Measurements from ENCODE around the gene TFPI.
"Not testable (repeated sequence)": the region's sequence is repeated elsewhere in the genome, so short reads cannot be mapped to it uniquely, and the experiment has no call there.

TFPI gene

DNA sequence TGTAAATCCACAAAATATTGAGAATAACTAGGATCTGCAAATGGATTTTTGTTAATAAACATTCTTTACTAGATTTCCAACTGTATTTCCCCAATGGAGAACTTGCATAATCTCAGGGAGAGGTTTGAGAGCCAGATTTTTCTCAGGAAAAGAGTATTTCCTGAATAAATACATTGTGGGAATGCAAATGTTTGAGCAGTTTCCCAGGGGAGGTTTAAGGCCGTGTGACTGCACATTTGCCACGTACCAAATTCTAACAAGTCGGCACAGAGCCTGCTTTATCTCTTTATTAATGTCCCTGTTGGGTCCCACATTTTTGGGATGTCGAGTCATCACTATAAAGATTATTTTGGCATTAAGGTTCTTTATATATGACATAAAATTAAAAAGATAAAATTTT is 27.0 kb downstream of the TFPI start:
- DNase-seq: no peak

DNA sequence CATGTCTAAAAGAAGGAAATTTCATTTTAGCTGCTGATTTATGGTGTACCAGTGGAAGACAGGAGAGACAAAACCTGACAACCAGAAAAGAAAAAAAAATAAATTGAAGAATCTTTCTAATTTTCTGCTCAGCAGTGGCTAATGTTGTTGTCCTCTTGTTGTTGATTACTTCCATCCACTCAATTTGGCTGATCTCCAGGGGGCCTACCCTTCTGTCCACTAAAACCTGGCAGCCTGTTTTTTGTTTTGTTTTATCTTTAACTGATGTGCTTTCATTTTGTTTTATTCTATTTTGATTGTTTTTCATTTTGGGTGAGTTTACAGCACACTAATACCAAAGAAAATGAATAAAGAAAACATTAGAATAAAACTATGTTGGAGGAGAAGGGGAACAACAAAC is 27.4 kb downstream of the TFPI start:
- no peak for DNase-seq

DNA sequence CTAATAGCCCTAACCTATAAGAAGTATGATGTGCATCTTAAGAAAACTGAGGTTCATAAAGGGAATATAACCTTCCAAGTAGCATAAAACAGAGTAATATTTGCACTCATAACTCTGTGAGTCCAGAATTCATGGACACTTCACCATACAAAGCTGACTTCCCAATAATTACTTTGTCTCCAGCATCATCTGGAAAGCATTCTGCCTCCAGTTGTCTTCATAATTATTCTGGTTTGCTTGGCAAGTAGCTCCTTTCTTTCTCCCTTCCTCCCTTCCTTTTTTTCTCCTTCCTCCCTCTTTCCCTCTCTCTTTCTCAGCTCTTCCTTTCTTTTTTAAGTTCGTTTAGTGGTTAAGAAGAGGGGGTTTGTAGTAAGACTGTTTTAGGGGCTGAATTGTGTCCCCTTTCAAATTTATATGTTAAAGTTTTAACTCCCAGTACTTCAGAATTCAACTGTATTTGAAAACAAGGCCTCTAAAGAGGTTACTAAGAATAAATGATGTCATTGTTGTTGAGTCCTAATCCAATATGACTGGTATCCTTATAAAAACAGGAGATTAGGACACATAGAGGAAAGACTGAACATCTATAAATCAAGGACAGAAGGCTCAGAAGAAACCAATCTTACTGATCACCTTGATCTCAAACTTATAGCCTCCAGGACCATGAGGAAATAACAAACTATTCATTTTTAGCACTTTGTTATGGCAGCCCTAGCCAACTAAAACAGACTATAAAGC is 28.9 kb downstream of the TFPI start:
- DNase-seq: no peak

DNA sequence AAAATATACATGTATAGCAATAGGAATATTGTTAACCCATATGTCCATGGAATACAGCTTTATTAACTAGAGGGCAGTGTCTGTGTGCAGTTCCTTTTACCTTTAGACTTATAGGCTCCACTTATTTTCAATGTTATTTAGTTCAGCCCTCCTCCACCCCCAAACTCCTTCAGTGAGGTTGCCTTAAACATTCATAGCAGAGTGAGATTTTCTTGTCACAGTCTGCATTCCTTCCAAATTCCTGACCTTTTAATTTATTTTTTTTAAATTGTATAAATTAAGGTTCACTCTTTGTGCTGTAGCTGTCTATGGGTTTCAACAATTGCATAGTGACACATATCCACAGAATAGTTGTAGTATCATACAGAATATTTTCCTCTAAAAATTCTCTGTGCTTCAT is 30.9 kb downstream of the TFPI start:
- DNase-seq: no peak

DNA sequence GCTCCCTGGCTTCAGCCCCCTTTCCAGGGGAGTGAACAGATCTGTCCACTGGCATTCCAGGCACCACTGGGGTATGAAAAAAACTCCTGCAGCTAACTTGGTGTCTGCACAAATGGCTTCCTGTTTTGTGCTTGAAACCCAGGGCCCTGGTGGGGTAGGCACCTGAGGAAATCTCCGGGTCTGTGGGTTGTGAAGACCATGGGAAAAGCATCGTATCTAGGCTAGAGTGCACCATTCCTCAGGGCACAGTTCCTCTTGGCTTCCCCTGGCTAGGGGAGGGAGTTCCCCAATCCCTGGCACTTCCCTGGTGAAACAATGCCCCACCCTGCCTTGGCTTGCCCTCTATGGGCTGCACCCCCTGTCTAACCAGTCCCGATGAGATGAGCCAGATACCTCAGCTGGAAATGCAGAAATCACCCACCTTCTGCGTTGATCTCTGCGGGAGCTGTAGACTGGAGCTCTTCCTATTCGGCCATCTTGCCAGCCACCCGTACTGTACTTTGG is 34.1 kb downstream of the TFPI start:
- no peak for DNase-seq

DNA sequence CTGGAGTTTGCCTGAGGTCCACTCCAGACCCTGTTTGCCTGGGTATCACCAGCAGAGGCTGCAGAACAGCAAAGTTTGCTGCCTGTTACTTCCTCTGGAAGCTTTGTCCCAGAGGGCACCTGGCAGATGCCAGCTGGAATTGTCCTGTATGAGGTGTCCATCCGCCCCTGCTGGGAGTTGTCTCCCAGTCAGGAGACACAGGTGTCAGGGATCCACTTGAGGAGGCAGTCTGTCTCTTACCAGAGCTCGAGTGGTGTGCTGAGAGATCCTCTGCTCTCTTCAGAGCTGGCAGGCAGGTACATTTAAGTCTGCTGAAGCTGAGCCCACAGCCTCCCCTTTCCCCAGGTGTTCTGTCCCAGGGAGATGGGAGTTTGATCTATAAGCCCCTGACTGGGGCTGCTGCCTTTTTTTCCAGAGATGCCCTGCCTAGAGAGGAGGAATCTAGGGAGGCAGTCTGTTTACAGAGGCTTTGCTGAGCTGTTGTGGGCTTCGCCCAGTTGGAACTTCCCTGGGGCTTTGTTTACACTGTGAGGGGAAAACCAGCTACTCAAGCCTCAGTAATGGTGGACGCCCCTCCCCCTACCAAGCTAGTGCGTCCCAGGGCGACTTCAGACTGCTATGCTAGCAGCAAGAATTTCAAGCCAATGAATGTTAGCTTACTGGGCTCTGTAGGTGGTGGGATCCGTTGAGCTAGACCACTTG is 34.7 kb downstream of the TFPI start:
- no peak for DNase-seq

DNA sequence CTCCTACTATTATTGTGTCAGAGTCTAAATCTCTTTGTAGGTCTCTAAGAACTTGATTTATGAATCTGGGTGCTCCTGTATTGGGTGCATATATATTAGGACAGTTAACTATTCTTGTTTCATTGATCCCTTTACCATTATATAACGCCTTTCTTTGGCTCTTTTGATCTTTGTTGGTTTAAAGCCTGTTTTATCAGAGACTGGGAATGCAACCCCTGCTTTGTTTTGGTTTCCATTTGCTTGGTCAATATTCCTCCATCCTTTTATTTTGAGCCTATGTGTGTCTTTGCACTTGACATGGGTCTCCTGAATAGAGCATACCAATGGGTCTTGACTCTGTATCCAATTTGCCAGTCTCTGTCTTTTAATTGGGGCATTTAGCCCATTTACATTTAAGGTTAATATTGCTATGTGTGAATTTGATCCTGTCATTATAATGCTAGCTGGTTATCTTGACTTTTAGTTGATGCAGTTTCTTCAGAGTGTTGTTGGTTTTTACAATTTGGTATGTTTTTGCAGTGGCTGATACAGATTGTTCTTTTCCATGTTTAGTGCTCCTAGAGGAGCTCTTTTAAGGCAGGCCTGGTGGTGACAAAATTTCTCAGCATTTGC is 36.4 kb downstream of the TFPI start:
- DNase-seq: not testable (repeated sequence)

DNA sequence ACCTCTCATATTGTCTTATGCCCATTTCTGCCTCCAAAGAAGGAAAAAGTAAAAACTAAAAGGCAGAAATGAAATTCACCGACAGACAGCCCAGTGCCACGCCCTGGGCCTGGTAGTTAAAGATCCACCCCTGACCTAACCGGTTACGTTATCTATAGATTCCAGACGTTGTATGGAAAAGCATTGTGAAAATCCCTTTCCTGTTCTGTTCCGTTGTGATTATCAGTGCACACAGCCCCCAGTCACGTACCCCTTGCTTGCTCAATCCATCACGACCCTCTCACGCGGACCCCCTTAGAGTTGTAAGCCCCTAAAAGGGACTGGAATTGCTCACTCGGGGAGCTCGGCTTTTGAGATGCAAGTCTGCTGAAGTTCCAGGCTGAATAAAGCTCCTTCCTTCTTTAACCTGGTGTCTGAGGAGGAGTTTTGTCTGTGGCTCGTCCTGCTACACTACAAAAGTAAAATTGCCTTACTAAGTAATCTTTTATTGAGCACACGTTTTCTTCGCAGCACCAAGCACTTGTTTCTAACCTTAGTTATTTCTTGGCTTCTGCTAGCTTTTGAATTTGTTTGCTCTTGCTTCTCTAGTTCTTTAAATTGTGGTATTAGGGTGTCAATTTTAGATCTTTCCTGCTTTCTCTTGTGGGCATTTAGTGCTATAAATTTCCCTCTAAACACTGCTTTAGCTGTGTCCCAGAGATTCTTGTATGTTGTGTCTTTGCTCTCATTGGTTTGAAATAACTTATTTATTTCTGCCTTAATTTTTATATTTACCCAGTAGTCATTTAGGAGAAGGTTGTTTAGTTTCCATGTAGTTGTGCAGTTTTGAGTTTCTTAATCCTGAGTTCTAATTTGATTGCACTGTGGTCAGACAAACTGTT is 37.4 kb downstream of the TFPI start:
- DNase-seq: not testable (repeated sequence)

DNA sequence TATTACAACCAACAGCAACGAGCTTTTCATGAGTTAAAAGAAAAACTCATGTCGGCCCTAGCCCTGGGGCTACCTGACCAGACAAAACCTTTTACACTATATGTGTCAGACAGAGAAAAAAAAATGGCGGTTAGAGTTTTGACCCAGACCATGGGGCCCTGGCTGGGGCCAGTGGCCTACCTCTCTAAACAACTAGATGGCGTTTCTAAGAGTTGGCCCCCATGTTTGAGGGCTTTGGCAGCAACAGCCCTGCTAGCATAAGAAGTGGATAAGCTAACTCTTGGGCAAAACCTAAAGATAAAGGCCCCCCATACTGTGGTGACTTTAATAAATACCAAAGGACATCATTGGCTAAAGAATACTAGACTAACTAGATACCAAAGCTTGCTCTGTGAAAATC is 39.3 kb downstream of the TFPI start:
- no peak for DNase-seq

DNA sequence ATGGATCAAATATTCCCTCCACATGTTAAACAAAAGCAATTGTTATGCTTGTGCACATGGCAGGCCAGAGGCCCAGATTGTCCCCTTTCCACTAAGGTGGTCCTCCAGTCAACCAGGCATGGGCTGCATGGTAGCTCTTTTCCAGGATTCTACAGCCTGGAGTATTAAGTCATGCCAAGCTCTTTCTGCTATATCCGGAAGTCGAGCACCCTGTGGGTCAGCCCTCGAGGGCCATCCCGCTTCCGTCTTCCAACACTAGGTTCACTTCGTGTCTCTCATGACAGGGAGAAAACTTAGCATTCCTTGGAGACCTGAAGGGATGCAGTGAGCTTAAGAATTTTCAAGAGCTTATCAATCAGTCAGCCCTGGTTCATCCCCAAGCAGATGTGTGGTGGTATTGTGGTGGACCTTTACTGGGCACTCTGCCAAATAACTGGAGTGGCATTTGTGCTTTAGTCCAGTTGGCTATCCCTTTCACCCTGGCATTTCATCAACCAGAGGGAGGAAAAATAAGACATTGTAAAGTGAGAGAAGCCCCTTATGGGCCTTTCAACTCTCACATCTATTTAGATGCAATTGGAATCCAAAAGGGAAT is 39.9 kb downstream of the TFPI start:
- DNase-seq: not testable (repeated sequence)

DNA sequence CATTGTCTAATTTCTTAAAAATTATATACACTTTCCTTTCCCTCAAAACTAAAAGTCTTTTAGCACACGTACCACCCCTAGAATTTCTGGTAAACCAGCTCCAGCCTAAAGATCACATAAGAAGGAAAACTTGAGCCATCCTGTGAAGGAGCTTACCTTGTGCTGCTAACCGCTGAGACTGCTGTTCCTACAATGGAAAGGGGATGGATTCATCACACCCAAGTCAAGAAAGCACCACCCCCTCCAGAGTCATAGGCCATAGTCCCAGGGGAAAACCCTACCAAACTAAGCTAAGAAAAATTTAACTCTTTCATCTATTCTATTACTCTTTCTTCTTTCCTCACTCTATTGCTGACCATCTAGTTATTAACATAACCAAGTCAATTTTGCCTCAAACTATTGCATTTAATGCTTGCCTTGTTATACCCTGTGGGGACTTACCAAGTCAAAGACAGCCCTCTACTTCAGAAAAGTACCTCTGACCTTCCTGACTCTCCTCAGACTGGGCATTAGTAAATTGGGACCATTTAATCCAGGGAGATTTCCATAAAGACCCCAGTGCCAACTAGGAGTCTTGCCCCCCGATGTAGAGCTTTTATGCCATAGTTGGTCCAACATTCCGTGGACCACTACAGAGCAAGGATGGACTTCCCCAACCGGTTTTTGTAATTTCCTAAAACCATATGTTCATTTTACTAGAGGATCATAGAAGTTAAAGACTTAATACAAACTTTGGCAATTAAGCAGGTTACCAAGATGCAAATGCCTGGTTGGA is 40.6 kb downstream of the TFPI start:
- not testable (repeated sequence) for DNase-seq

DNA sequence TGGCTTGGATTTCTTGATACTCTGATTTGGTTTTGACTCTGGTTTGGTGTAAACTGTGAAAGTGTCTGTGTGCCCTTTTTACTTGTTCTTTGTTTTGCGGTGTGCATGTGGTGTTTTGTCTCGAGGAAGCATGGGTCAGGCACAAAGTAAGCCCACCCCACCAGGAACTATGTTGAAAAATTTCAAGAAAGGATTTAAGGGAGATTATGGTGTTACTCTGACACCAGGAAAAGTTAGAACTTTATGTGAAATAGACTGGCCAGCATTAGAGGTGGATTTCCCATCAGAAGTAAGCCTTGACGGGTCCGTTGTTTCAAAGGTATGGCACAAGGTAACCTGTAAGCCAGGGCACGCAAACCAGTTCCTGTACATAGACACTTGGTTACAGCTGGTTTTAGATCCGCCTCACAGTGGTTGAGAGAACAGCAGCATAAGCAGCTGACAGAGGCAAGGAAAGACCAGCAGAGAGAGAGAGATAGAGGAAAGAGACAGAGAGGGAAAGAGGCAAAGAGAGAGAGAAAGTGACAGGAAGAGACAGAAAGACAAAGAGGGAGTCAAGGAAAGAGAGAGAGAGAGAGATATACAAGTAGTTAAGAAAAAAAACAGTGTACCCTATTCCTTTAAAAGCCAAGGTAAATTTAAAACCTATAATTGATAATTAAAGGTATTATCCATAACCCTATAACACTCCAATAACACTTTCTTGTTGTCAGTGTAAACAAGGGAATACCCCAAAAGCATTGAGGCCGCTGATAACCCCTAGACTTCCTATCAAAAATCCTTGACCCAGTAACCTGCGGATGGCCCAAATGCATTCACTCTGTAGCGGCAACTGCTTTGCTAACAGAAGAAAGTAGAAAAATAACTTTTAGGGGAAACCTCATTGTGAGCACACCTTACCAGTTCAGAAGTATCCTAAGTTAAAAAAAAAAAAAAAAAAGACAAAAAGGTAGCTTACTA is 42.6 kb downstream of the TFPI start:
- DNase-seq: no peak

DNA sequence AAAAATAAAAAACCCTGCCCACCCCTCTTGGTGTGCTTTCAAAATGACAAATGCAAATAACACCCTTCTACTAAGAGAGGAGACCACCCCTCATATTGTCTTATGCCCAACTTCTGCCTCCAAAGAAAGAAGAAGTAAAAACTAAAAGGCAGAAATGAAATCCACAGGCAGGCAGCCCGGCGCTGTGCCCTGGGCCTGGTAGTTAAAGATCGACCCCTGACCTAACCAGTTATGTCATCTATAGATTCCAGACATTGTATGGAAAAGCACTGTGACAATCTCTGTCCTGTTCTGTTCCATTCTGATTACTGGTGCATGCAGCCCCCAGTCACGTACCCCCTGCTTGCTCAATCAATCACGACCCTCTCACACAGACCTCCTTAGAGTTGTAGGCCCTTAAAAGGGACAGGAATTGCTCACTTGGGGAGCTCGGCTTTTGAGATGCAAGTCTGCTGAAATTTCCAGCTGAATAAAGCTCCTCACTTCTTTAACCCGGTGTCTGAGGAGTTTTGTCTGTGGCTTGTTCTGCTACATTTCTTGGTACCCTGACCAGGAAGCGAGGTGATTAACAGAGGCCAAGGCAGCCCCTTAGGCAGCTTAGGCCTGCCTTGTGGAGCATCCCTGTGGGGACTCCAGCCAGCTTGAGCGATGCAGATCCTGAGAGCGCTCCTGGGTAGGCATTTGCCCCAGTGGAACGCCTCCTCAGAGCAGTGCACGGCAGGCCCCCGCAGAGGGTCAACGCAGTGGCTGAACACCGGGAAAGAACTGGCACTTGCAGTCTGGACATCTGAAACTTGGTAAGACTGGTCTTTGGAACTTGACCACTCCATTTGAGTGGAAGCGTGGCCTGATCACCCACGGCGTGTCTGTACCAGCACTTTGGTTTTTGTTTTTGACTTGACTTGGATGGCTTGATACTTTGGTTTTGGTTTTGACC is 43.5 kb downstream of the TFPI start:
- not testable (repeated sequence) for DNase-seq

DNA sequence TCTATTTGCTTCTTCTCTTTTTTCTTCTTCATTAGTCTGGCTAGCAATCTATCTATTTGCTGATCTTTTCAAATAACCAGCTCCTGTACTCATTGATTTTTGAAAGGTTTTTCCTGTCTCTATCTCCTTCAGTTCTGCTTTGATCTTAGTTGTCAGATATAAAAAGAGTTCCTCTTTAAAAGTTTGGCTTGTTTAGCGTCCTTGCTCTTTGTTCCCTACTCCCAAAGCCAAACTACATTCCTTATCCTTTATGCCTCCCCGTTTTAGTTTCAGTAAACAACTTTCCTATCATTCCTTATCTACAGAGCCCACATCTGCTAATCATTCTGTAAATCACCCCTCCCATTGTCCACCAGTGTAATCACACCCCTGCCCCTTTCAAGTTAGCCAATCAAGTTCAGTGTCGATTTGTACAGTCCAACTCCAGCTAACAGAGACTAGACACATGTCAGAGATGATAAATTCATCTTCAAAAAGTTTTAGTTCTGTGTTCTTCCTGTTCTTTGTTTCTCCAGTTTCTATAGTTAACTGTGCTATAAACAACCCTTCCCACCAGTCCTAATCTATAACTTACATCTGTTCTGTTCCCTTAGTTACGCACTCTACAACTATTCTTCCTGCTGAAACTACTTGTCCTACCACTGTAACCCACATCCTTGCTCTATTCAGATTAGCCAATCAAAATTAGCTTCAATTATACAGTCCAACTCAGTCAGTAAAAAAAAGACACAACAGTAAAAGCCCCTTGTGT is 44.4 kb downstream of the TFPI start:
- no peak for DNase-seq

DNA sequence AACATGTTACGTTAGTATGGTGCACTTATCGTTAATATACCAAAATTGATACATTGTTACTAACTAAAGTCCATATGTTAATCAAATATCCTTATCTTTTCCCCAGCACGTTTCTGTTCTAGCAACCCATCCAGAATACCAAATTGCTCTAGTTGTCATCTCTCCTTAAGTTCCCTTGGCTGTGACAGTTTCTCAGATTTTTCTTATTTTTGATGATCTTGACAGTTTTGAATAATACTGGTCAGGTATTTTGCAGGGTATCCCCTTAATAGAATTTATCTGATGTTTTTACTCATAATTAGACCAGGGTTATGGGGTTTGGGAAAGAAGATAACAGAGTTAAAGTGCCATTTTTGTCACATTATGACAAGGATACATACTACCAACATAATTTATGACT is 47.8 kb downstream of the TFPI start:
- DNase-seq: no peak

DNA sequence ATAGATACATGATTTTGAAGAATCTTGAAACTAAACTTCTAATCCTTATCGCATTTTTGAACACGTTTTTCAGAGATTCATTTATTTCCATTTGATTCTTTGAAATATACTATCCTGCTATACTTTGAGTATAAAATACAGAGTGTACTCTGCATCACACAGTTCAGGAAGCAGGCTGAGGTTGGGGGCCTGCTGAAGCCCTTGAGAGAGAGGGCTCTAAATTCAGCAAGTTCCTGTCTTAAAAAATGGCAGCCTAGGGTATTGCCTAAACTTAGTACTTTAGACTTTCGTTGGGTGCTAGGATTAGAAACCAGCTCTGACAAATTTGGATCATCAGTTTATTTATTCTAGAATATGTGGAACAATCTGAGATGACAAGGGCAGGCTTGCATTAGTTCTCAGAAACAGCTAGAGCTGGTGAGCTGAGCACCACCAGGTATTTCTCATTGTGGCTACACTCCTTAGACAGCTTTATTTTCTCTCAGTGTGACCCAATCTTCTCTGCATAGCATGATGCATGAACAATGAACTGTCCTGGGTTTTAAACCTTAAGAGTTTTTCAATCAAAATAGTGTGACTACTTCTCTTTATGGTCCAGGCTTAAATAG is 49.1 kb downstream of the TFPI start:
- no peak for DNase-seq

DNA sequence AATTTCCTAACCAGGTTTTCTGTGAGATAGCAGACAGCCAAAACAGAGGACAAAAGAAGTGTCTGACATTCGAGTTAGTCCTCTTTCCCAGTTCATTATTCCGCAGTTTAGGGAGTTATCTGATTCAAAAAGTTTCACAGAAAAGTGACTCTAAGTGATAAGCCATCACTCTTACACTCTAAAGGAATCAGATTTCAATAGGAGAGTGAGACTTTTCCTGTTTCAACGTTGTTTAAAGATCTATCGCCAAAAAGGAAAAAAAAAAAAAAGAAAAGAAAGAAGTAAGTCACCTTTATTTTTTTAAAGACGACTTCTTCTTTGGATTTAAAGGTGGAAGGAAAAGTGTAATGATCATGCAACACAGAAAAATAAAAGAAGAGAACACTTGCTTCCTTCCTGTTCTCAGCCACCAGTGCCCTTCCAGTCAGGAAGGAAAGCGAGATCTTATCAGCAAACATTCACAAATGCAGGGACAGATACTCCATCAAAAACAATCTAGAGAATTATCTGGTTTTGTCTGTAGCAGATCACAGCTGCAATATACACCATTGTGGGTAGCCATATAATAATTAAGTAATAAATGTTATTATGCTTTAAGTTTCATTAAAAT is 49.8 kb downstream of the TFPI start:
- no peak for DNase-seq

DNA sequence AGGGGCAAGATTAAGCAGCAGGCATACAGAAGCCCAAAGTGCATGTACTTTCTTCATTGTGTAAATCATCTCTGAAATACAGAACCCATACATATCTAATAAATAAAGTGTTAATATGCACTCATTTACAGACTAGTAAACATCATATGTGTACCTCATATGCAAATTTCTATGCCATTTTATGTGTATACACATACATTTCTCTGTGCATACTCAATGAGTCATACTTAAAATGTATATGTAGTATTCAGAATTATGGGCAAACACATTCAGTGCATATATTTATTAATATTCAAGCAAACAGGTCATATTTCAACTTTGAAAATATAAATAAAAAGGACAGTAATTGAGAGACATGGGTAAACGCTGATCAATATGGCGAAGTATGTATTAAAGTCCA is 50.5 kb downstream of the TFPI start:
- DNase-seq: no peak
